Measurements from ENCODE around the gene USP37.

- TF ChIP-seq, protein P1, sequence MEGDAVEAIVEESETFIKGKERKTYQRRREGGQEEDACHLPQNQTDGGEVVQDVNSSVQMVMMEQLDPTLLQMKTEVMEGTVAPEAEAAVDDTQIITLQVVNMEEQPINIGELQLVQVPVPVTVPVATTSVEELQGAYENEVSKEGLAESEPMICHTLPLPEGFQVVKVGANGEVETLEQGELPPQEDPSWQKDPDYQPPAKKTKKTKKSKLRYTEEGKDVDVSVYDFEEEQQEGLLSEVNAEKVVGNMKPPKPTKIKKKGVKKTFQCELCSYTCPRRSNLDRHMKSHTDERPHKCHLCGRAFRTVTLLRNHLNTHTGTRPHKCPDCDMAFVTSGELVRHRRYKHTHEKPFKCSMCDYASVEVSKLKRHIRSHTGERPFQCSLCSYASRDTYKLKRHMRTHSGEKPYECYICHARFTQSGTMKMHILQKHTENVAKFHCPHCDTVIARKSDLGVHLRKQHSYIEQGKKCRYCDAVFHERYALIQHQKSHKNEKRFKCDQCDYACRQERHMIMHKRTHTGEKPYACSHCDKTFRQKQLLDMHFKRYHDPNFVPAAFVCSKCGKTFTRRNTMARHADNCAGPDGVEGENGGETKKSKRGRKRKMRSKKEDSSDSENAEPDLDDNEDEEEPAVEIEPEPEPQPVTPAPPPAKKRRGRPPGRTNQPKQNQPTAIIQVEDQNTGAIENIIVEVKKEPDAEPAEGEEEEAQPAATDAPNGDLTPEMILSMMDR (IDR thresholded peaks at IDR 0.05): no peak
- TF ChIP-seq POLR2A (IDR thresholded peaks at IDR 0.05): no peak
Measured at GRCh38 chr2:218452079-218452478, 116.1 kb downstream of the USP37 start.

Data from adrenal gland (tissue), 5 donors.